Endothelial cell of umbilical vein (primary cell): ENCODE measurements around the gene IL36B. TPM values are rescaled to one million over a fixed set of nuclear protein-coding genes. Genes with fewer than 3 reads are reported as not detected.

ENCODE experiments used
- BruUV-seq: library from RNA; stranded (reverse); fragments of 400-500 nt; replicated peaks from 2 replicates; lab custom pipeline; 2021; lab: Mats Ljungman, UMichigan
- CTCF ChIA-PET: fragments of 300-600, 350-600 bp; sonication (Branson Sonifier 250); formaldehyde crosslinking; loops from one replicate; lab custom pipeline; 2021; ENCODE audit warnings: antibody characterized with exemption, inconsistent platforms; lab: Charles Lee
- POLR2A ChIA-PET: fragments of 300-600, 350-600 bp; sonication (Branson Sonifier 250); formaldehyde crosslinking; loops from one replicate; lab custom pipeline; 2021; ENCODE audit warnings: antibody characterized with exemption, inconsistent platforms; lab: Charles Lee
- DNase-seq: peaks from one replicate; pipeline ENCODE4 v3.0.0-alpha.2; 2011; ENCODE audit warnings: low read depth, low spot score
- FAIRE-seq: peaks from 2 replicates; lab custom pipeline; 2011; peaks lifted over from hg19 to GRCh38; lab: Jason Lieb, UNC
- H2AFZ ChIP-seq: 2 replicates; pipeline ENCODE4 v1.6.0; 2012; ENCODE audit warnings: low read depth, low read length, control low read depth, inconsistent platforms
- H3K27ac ChIP-seq: 2 replicates; pipeline ENCODE4 v1.5.1; 2011; ENCODE audit warnings: low read depth, mild to moderate bottlenecking, control low read depth, low read length, moderate library complexity; ENCODE audit not compliant: insufficient read depth
- H3K27me3 ChIP-seq, 2 experiments: 2 replicates each; pipeline versions ENCODE4 v1.6.0 to v1.6.1; 2011; ENCODE audit warnings: low read length in 2 of 2, mixed read lengths in 1 of 2; ENCODE audit not compliant: control insufficient read depth in 2 of 2, insufficient read depth in 2 of 2
- H3K36me3 ChIP-seq, 2 experiments: 2 replicates in 1 of 2; 3 replicates in 1 of 2; pipeline ENCODE4 v1.5.1; 2011; ENCODE audit warnings: low read length in 2 of 2, mild to moderate bottlenecking in 1 of 2, moderate library complexity in 1 of 2; ENCODE audit not compliant: control insufficient read depth in 2 of 2, insufficient read depth in 2 of 2; ENCODE audit errors: extremely low read depth in 1 of 2
- H3K4me1 ChIP-seq: 3 replicates; pipeline ENCODE4 v1.5.1; 2011; ENCODE audit warnings: mild to moderate bottlenecking, low read length; ENCODE audit not compliant: control insufficient read depth, insufficient read depth; ENCODE audit errors: extremely low read depth
- H3K4me2 ChIP-seq: 2 replicates; pipeline ENCODE4 v1.6.1; 2011; ENCODE audit warnings: low read length, control low read depth, mixed read lengths; ENCODE audit not compliant: insufficient read depth
- H3K4me3 ChIP-seq, 3 experiments: fragments of 200-600 bp in 1 of 3; sonication (generic), shearing (Covaris generic) in 1 of 3; replicated peaks in 1 of 3; 2 replicates each; pipeline ENCODE4 v1.5.1; 2011 to 2016; ENCODE audit warnings: control low read depth in 3 of 3, low read length in 3 of 3, mild to moderate bottlenecking in 2 of 3, inconsistent platforms in 1 of 3, low read depth in 1 of 3, moderate library complexity in 1 of 3; ENCODE audit not compliant: insufficient read depth in 1 of 3
- H3K79me2 ChIP-seq: 2 replicates; pipeline ENCODE4 v1.6.0; 2012; ENCODE audit warnings: low read length, inconsistent platforms; ENCODE audit not compliant: control insufficient read depth, insufficient read depth
- H3K9ac ChIP-seq: replicated peaks from 2 replicates; pipeline ENCODE3; 2011; ENCODE audit warnings: low read length, control low read depth; ENCODE audit not compliant: insufficient read depth; ENCODE audit errors: extremely low read depth
- H3K9me1 ChIP-seq: replicated peaks from 3 replicates; pipeline ENCODE4 v1.6.0; 2011; ENCODE audit warnings: mild to moderate bottlenecking, low read length; ENCODE audit not compliant: control insufficient read depth, insufficient read depth; ENCODE audit errors: extremely low read depth
- H3K9me3 ChIP-seq: replicated peaks from 2 replicates; pipeline ENCODE4 v1.5.1; 2012; ENCODE audit warnings: low read length, inconsistent platforms; ENCODE audit not compliant: control insufficient read depth, insufficient read depth
- H4K20me1 ChIP-seq: replicated peaks from 2 replicates; pipeline ENCODE3; 2011; ENCODE audit warnings: mild to moderate bottlenecking, low read length; ENCODE audit not compliant: control insufficient read depth, insufficient read depth; ENCODE audit errors: extremely low read depth
- EZH2 ChIP-seq: IDR thresholded peaks from 2 replicates; pipeline ENCODE4 v1.6.1; 2012; ENCODE audit warnings: borderline replicate concordance, low read depth, mild to moderate bottlenecking, moderate library complexity, low read length, inconsistent platforms; ENCODE audit not compliant: severe bottlenecking
- FOS ChIP-seq: IDR thresholded peaks from 2 replicates; pipeline ENCODE4 v1.6.1; 2011; ENCODE audit warnings: mild to moderate bottlenecking, low read length, moderate library complexity, borderline replicate concordance; ENCODE audit not compliant: insufficient read depth
- GATA2 ChIP-seq: IDR thresholded peaks from 2 replicates; pipeline ENCODE4 v1.7.0; 2011; ENCODE audit warnings: low read depth, mild to moderate bottlenecking, moderate library complexity, mixed read lengths, low read length; ENCODE audit not compliant: insufficient read length, insufficient read depth
- JUN ChIP-seq: IDR thresholded peaks from 2 replicates; pipeline ENCODE4 v1.6.1; 2011; ENCODE audit warnings: borderline replicate concordance, low read depth; ENCODE audit not compliant: insufficient read length, insufficient read depth
- MYC ChIP-seq: IDR thresholded peaks from one replicate; pipeline ENCODE4 v1.6.1; 2011; ENCODE audit warnings: mild to moderate bottlenecking, low read depth, low read length
- POLR2A ChIP-seq: IDR thresholded peaks from 2 replicates; pipeline ENCODE4 v1.6.1; 2012; ENCODE audit warnings: low read depth, mild to moderate bottlenecking, control low read depth, low read length
- POLR2AphosphoS5 ChIP-seq: IDR thresholded peaks from 2 replicates; pipeline ENCODE4 v1.6.1; 2012; ENCODE audit warnings: low read depth, mild to moderate bottlenecking, control low read depth, low read length, moderate library complexity; ENCODE audit not compliant: insufficient read depth
- dilution Hi-C: fragments of 300-500 bp; cut with MboI; formaldehyde crosslinking; loops from one replicate; pipeline ENCODE4 v1.15.0; 2019; ENCODE audit warnings: low sequenced_read_pairs; ENCODE audit not compliant: extremely low pct_ligation_motif_present
- intact Hi-C: fragments of 100-400 bp; cut with micrococcal nuclease; formaldehyde crosslinking; loops from one replicate; pipeline ENCODE4 v1.10.0; 2022
- polyA plus RNA-seq, 4 experiments: library from polyadenylated mRNA; depleted of rRNA in 3 of 4; stranded (reverse) in 3 of 4; unstranded in 1 of 4; fragments of >200 nt; gene quantifications; 2 replicates each; pipeline versions ENCODE4 v1.2.1 to v1.2.3, GENCODE V29; 2011 to 2012; ENCODE audit warnings: missing spikeins in 1 of 4
- total RNA-seq: library from RNA; stranded (reverse); gene quantifications from 2 replicates; pipeline ENCODE4 v1.2.3, GENCODE V29; 2021
- TF ChIP-seq, protein P1 (sequence below), 2 donors: IDR thresholded peaks; 1 replicate in 1 of 2; 2 replicates in 1 of 2; pipeline ENCODE4 v1.5.1; 2011; ENCODE audit warnings: low read length in 2 of 2, mild to moderate bottlenecking in 2 of 2, moderate library complexity in 2 of 2, control low read depth in 1 of 2, inconsistent platforms in 1 of 2, low read depth in 1 of 2; ENCODE audit not compliant: insufficient read depth in 1 of 2; ENCODE audit errors: extremely low read depth in 1 of 2
- TF ChIP-seq, protein P2 (sequence below): IDR thresholded peaks from 2 replicates; pipeline ENCODE4 v1.6.1; 2011; ENCODE audit not compliant: insufficient read depth, insufficient read length

The IL36B gene
- total and polyA plus RNA-seq, 2 donors (not counting 3 experiments of a cell fraction or from before 2014, with no cell fraction given), result not detected

DNA sequence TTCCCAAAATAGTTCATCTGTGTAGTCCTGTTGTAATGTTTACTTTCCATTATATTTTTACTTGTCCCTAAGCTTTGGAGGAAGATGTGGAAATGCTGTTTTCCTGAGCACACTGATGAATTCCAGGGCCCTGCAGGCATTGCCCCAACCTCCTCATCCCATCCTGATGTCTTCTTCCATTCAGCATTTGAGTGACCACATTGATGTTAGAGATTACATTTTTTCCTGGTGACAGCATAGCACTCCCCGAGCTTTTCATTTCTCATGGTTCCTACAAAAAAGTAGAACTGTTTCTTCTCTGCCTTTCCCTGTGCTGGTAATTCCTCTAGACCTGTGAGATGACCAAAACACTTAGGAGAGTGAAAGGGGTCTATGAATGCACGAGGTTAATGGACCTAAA, 42.6 kb downstream of the IL36B start:
- no peak for TF ChIP-seq GATA2
- TF ChIP-seq, protein P1, sequence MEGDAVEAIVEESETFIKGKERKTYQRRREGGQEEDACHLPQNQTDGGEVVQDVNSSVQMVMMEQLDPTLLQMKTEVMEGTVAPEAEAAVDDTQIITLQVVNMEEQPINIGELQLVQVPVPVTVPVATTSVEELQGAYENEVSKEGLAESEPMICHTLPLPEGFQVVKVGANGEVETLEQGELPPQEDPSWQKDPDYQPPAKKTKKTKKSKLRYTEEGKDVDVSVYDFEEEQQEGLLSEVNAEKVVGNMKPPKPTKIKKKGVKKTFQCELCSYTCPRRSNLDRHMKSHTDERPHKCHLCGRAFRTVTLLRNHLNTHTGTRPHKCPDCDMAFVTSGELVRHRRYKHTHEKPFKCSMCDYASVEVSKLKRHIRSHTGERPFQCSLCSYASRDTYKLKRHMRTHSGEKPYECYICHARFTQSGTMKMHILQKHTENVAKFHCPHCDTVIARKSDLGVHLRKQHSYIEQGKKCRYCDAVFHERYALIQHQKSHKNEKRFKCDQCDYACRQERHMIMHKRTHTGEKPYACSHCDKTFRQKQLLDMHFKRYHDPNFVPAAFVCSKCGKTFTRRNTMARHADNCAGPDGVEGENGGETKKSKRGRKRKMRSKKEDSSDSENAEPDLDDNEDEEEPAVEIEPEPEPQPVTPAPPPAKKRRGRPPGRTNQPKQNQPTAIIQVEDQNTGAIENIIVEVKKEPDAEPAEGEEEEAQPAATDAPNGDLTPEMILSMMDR (IDR thresholded peaks at IDR 0.05; ENCODE audit: extremely low read depth in 1 of 2, insufficient read depth in 1 of 2, low read depth in 1 of 2, low read length in 2 of 2), result no peak
- TF ChIP-seq JUN, result no peak
- TF ChIP-seq, protein P2, sequence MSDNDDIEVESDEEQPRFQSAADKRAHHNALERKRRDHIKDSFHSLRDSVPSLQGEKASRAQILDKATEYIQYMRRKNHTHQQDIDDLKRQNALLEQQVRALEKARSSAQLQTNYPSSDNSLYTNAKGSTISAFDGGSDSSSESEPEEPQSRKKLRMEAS, result no peak
- no peak for TF ChIP-seq EZH2
- TF ChIP-seq POLR2A, result no peak
- no peak for TF ChIP-seq FOS
- no peak for TF ChIP-seq MYC
- no peak for TF ChIP-seq POLR2AphosphoS5
- intact Hi-C loops (no loop called here), dilution Hi-C loops (no loop called here)
- CTCF ChIA-PET, result no interaction called here
- POLR2A ChIA-PET, result no interaction called here
- H2AFZ ChIP-seq, result no peak overlapping the region
- H3K4me2 ChIP-seq, result no peak overlapping the region
- no peaks in the 10 kb centered on the region for H3K9me1 ChIP-seq
- no peak overlapping the region for H3K4me3 ChIP-seq
- no peaks in the 10 kb centered on the region for H3K4me1 ChIP-seq
- no peak overlapping the region for H3K27ac ChIP-seq
- no peak overlapping the region for H3K9ac ChIP-seq
- DNase-seq (no peak), FAIRE-seq (no peak)
- no peaks in the 10 kb centered on the region for H3K36me3 ChIP-seq
- peaks cover 0 to 6% of the 10 kb centered on the region in 2 experiments for H3K27me3 ChIP-seq
- BruUV-seq, result no TSS peak
- H3K9me3 ChIP-seq, result no peaks in the 10 kb centered on the region
- H3K79me2 ChIP-seq, result no peaks in the 10 kb centered on the region
- H4K20me1 ChIP-seq, result no peaks in the 10 kb centered on the region
